Measurements from ENCODE around the gene ZNF354C.

Gene ZNF354C

GRCh38 chr5:179111267-179112207, 51.4 kb downstream of the ZNF354C start:
- no peaks in the 10 kb centered on the region for H3K36me3 ChIP-seq (ENCODE audit: insufficient read depth, low read length)
- no peak overlapping the region for H3K27ac ChIP-seq

DNA sequence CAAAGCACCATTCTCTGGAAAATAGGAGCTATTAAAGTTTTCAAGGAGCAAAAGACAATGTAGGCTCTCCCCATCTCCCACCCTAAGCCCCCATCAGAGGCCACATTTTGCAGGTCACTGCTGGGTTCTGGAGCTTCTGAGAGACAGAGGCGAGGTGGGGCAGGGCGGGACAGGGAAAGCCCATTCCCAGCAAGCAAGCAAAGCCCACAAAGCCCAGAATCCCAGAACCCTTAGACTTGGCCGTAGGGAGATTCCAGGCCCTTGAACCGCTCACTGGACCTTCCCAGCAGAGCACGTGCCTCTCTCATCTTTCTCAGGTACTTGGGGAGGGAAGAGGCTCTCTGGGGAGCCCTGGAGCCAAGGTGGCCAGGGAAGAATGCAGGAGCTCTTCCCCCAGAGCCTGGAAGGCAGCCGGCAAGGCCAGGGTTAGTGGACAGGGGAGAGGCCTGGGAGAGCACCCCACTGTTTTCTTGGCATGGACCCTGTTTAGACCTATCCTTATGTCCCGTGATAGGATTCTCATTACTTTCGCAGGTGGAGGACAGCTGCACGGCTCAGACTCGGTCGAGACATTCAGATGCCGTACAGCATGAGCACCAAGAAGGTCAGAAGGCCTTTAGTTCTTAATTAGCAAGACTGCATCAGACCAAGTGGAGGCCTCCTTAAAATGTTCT, 52.4 kb downstream of the ZNF354C start:
- no peak for DNase-seq (ENCODE audit: low read depth, low spot score)
- H3K4me3 ChIP-seq: no peak overlapping the region
- H3K27ac ChIP-seq: no peak overlapping the region
- no peak for TF ChIP-seq EZH2 (IDR thresholded peaks at IDR 0.05)
- no peak for TF ChIP-seq FOXP2 (optimal IDR thresholded peaks at IDR 0.05; ENCODE audit: control extremely low read depth, extremely low read length, insufficient read depth)
- no peak for TF ChIP-seq POLR2AphosphoS5 (IDR thresholded peaks at IDR 0.05; ENCODE audit: borderline replicate concordance, low read depth, low read length)
- H3K9me3 ChIP-seq (ENCODE audit: low read depth, low read length): no peaks in the 10 kb centered on the region
- H3K36me3 ChIP-seq (ENCODE audit: insufficient read depth, low read length): no peaks in the 10 kb centered on the region
- H3K9ac ChIP-seq (ENCODE audit: insufficient read length): no peak overlapping the region

More at GRCh38 chr5:179111267-179112207, 51.4 kb downstream of the ZNF354C start:
- no peaks in the 10 kb centered on the region for H3K9me3 ChIP-seq (ENCODE audit: low read depth, low read length)
- DNase-seq (ENCODE audit: low read depth, low spot score): no peak
- no peak overlapping the region for H3K4me3 ChIP-seq
- H3K9ac ChIP-seq (ENCODE audit: insufficient read length): no peak overlapping the region
- TF ChIP-seq POLR2AphosphoS5 (IDR thresholded peaks at IDR 0.05; ENCODE audit: borderline replicate concordance, low read depth, low read length): no peak
- no peak for TF ChIP-seq FOXP2 (optimal IDR thresholded peaks at IDR 0.05; ENCODE audit: control extremely low read depth, extremely low read length, insufficient read depth)
- no peak for TF ChIP-seq EZH2 (IDR thresholded peaks at IDR 0.05)

DNA sequence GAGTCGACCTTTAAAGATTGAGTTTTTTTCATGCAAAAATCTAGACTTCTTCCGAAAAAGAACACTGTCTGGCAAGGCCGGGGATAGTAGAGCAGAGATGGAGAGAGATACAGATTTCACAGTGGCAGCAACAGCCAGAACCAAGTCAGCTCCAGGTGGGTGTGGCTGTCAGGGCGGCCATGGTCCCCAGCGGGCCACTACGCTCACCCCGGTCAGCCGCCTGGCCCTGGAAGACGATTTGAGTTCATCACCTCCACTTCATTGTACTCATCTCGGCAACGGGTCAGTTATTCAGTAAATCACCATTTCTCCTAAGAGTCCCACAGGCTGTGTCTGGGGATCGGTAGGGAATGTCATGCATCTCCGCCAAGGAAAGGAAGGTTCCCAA, 53.0 kb downstream of the ZNF354C start:
- Histone ChIP-seq H3K4me3 (no peak overlapping the region), H3K36me3 (ENCODE audit: insufficient read depth, low read length) (no peaks in the 10 kb centered on the region), H3K9me3 (ENCODE audit: low read depth, low read length) (no peaks in the 10 kb centered on the region), H3K27ac (no peak overlapping the region), H3K9ac (ENCODE audit: insufficient read length) (no peak overlapping the region)
- DNase-seq (ENCODE audit: low read depth, low spot score): no peak
- TF ChIP-seq FOXP2 (optimal IDR thresholded peaks at IDR 0.05; ENCODE audit: control extremely low read depth, extremely low read length, insufficient read depth) (no peak), EZH2 (IDR thresholded peaks at IDR 0.05) (no peak), POLR2AphosphoS5 (IDR thresholded peaks at IDR 0.05; ENCODE audit: borderline replicate concordance, low read depth, low read length) (no peak)

DNA sequence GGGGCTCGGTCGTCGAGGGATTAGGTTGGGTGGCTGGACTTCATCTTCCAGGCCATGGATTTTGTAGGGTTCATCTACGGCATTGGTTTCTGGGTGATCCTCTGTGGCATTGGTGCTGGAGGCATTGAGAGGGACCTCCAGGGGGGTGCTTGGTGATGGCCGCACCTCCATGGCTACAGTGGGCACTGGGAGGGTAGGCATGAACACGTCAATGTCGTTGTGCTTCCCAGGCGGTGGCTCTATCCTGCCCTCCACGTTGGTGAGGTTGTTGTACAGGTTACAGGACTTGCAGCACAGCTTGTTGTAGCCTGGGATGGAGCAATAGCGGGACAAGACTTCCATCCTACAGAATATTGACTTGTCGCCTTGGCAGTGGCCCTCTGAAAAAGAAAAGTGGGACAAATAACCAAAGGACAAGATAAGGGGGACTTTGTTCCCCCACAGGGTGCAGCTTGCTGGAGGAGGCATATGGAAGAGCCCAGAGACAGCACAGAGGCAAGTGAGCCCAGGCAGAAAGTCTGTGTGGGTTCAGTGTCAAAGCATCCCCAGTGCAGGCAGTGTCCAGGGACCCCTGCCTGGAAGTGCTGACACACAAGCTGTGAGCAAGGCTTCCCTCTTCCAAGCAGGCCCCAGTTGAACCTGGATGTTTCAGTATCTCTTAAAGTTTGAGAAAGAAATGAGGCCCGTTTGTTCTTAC, 53.9 kb downstream of the ZNF354C start:
- DNase-seq (ENCODE audit: low read depth, low spot score): no peak
- Histone ChIP-seq H3K9ac (ENCODE audit: insufficient read length) (no peak overlapping the region), H3K9me3 (ENCODE audit: low read depth, low read length) (no peaks in the 10 kb centered on the region), H3K36me3 (ENCODE audit: insufficient read depth, low read length) (no peaks in the 10 kb centered on the region), H3K4me3 (no peak overlapping the region), H3K27ac (no peak overlapping the region)
- no peak for TF ChIP-seq EZH2 (IDR thresholded peaks at IDR 0.05)
- no peak for TF ChIP-seq POLR2AphosphoS5 (IDR thresholded peaks at IDR 0.05; ENCODE audit: borderline replicate concordance, low read depth, low read length)
- no peak for TF ChIP-seq FOXP2 (optimal IDR thresholded peaks at IDR 0.05; ENCODE audit: control extremely low read depth, extremely low read length, insufficient read depth)

GRCh38 chr5:179114756-179115155, 54.6 kb downstream of the ZNF354C start:
- H3K27ac ChIP-seq: no peak overlapping the region
- no peaks in the 10 kb centered on the region for H3K9me3 ChIP-seq (ENCODE audit: low read depth, low read length)
- no peak for DNase-seq (ENCODE audit: low read depth, low spot score)
- no peak overlapping the region for H3K4me3 ChIP-seq
- H3K9ac ChIP-seq (ENCODE audit: insufficient read length): no peak overlapping the region
- TF ChIP-seq EZH2 (IDR thresholded peaks at IDR 0.05) (no peak), FOXP2 (optimal IDR thresholded peaks at IDR 0.05; ENCODE audit: control extremely low read depth, extremely low read length, insufficient read depth) (no peak), POLR2AphosphoS5 (IDR thresholded peaks at IDR 0.05; ENCODE audit: borderline replicate concordance, low read depth, low read length) (no peak)
- H3K36me3 ChIP-seq (ENCODE audit: insufficient read depth, low read length): no peaks in the 10 kb centered on the region

- no peak overlapping the region for H3K4me3 ChIP-seq
- no peak for TF ChIP-seq FOXP2 (optimal IDR thresholded peaks at IDR 0.05; ENCODE audit: control extremely low read depth, extremely low read length, insufficient read depth)
- no peak for TF ChIP-seq EZH2 (IDR thresholded peaks at IDR 0.05)
- TF ChIP-seq POLR2AphosphoS5 (IDR thresholded peaks at IDR 0.05; ENCODE audit: borderline replicate concordance, low read depth, low read length): no peak
- H3K36me3 ChIP-seq (ENCODE audit: insufficient read depth, low read length): no peaks in the 10 kb centered on the region
- no peak overlapping the region for H3K9ac ChIP-seq (ENCODE audit: insufficient read length)
- DNase-seq (ENCODE audit: low read depth, low spot score): no peak
- H3K9me3 ChIP-seq (ENCODE audit: low read depth, low read length): no peaks in the 10 kb centered on the region
- no peak overlapping the region for H3K27ac ChIP-seq
Measured at GRCh38 chr5:179115307-179115706, 55.1 kb downstream of the ZNF354C start.

DNA sequence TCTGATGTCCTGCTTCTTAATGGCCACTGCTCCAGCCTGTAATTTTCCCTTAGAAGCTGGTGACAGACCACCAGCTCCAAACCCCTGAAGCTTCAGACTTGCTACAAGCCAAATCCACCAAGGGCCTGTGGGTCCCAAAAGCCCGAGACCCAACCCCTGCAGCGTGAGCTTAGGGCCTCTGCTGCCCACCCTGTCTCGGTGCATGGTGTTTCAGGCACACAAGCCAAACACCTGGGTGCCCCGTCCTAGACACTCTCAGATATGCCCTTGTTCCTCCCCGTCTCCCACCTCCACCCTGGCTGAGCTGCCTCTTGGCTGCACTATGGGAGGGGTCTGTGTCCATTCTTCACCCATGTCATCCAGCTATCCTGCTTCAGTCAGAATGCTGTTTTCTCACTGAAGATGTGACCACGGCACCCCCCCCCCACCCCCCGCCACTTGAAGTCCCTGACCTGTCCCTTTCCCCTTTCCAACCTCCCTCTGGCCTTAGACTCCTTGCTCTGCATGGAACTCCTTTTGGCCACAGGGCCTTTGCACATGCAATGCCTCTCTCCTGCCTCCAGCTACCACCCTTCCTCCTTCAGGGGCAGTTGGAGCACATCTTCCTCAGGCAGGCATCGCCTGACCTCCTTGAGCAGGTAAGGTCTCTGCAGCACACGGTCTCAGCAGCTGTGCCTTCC, 55.8 kb downstream of the ZNF354C start:
- no peaks in the 10 kb centered on the region for H3K9me3 ChIP-seq (ENCODE audit: low read depth, low read length)
- H3K27ac ChIP-seq: no peak overlapping the region
- H3K36me3 ChIP-seq (ENCODE audit: insufficient read depth, low read length): no peaks in the 10 kb centered on the region
- no peak for TF ChIP-seq EZH2 (IDR thresholded peaks at IDR 0.05)
- no peak for TF ChIP-seq POLR2AphosphoS5 (IDR thresholded peaks at IDR 0.05; ENCODE audit: borderline replicate concordance, low read depth, low read length)
- no peak for TF ChIP-seq FOXP2 (optimal IDR thresholded peaks at IDR 0.05; ENCODE audit: control extremely low read depth, extremely low read length, insufficient read depth)
- H3K4me3 ChIP-seq: no peak overlapping the region
- no peak for DNase-seq (ENCODE audit: low read depth, low spot score)
- H3K9ac ChIP-seq (ENCODE audit: insufficient read length): no peak overlapping the region

All from SK-N-MC (cell line).